Measurements from ENCODE around the gene FIBCD1.

Gene FIBCD1

GRCh38 chr9:130852801-130853200, 86.2 kb downstream of the FIBCD1 start:
- no peak for DNase-seq
